GM10266 (cell line): ENCODE measurements around the gene ACSBG1.

Experiments used
- DNase-seq: peaks from one replicate; pipeline ENCODE4 v3.0.0; 2012; ENCODE audit errors: extremely low spot score
- TF ChIP-seq, protein P1 (sequence below): IDR thresholded peaks from 2 replicates; pipeline ENCODE4 v1.5.1; 2012; ENCODE audit warnings: mild to moderate bottlenecking, low read depth; ENCODE audit not compliant: control insufficient read depth, insufficient read depth; ENCODE audit errors: missing control alignments

ACSBG1 gene

DNA sequence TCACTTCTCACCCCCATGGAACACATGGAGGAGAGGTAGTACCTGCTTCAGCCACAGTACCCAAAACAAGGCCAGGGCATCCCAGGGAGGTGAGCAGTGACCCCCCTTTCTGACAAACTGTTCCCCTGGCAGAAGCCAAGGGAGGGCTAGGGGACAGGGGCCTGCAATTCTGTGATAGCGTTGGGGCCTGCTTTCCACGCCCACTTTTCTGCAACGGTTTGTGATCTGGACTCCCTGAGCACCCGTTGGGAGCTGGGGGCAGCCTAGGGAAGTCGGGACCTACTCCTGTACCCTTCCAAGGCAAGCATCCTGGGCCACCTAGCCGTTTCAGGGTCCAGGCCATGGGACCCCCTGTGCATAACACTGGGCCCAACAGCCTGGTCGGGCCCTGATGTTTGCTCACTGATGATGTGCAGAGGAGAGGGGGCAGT, 29.0 kb upstream of the ACSBG1 start:
- TF ChIP-seq, protein P1, sequence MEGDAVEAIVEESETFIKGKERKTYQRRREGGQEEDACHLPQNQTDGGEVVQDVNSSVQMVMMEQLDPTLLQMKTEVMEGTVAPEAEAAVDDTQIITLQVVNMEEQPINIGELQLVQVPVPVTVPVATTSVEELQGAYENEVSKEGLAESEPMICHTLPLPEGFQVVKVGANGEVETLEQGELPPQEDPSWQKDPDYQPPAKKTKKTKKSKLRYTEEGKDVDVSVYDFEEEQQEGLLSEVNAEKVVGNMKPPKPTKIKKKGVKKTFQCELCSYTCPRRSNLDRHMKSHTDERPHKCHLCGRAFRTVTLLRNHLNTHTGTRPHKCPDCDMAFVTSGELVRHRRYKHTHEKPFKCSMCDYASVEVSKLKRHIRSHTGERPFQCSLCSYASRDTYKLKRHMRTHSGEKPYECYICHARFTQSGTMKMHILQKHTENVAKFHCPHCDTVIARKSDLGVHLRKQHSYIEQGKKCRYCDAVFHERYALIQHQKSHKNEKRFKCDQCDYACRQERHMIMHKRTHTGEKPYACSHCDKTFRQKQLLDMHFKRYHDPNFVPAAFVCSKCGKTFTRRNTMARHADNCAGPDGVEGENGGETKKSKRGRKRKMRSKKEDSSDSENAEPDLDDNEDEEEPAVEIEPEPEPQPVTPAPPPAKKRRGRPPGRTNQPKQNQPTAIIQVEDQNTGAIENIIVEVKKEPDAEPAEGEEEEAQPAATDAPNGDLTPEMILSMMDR = no peak
- peak; percentile 46 for DNase-seq

DNA sequence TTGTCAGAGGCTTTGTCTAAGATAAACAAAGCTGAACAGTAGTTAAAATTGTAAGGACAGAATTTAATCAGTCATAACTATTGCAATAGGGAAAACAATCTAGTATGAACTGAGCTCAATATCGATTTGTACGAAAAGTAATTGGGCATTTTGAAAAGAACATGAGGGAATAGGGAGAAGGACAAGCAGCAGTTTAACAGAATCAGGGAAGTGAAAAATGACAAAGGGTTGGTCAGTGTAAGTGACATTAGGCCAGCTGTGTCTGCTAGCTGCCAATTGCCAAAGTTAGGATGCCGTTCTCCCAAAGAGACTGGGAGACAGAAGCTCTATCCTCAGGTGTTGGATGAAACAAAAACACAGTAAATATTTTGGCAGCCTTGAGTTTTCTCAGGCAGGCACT, 26.7 kb upstream of the ACSBG1 start:
- TF ChIP-seq, protein P1 = no peak
- DNase-seq = no peak

DNA sequence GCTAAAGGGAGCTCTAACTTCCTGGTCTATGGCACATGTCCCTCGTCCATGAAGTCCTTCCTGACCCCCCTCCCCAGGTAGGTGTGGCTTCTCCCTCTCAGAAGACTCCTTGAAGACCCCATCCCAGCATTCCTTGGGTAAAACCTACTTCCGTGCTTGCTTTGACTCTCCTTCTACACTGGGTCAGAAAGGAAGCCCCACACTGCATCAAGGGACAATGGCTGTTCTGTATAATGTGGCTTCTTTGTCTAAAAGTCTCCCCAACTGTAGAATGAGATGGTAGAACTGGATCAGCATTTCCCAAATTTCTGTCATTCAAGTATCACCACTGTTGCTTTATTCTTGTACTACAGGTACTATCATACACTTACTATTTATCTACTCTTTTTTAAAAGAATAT, 26.1 kb upstream of the ACSBG1 start:
- TF ChIP-seq, protein P1 = no peak

DNA sequence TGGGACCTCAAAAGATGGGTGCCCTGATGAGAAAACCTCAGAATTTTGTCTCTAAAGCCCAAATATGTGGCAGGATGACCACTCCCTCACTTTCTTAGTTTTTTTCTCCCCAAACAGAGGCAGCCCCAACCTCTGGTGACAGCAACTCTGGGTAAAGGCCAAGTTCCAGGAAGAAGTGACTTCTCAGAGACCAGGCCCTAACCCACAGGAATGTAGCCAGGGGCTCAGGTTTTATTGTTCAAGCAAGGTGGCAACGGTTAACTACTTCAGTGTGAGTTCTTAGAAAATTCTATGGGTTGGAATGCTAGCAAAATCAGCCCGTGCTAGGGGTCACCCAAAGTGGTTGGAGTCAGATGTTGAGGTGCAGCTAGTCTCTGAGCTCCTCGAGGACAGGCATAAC, 24.9 kb upstream of the ACSBG1 start:
- TF ChIP-seq, protein P1 = no peak
- DNase-seq = no peak

More for the DNA sequence above, 26.1 kb upstream of the ACSBG1 start:
- DNase-seq = no peak

DNA sequence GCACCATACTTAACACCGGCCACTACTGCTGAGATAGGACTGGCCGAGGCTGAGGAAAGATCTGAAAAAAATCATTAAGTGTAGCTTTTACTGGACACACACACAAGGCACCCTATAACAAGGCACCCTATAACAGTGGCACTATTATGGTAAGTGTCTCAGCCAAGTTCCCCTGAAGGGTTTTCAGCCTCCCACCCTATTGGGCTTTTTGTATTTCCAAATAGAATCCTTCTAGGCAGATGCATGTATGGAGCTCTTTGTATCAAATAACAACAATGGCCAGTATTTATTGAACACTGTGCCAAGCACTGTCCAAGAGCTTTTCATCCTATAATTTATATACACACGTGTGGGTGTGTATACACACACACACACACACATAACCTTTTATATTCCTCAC, 23.3 kb upstream of the ACSBG1 start:
- TF ChIP-seq, protein P1 = no peak
- no peak for DNase-seq

DNA sequence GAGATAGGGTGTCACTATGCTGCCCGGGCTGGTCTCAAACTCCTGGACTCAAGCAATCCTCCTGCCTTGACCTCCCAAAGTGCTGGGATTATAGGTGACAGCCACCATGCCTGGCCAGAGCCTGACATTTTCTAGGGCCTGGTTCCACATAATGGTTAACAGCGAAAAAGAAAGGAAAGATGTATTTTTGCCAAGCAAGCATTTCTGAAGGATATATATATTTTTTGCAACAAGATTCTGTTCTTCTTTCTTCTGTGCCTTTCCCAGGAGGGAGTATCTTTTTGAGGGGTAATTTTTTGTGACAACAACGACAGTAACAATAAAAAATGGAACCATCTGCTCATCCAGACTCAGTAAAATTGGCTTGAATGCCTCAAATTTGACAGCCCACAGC, 21.7 kb upstream of the ACSBG1 start:
- no peak for DNase-seq
- TF ChIP-seq, protein P1 = no peak

DNA sequence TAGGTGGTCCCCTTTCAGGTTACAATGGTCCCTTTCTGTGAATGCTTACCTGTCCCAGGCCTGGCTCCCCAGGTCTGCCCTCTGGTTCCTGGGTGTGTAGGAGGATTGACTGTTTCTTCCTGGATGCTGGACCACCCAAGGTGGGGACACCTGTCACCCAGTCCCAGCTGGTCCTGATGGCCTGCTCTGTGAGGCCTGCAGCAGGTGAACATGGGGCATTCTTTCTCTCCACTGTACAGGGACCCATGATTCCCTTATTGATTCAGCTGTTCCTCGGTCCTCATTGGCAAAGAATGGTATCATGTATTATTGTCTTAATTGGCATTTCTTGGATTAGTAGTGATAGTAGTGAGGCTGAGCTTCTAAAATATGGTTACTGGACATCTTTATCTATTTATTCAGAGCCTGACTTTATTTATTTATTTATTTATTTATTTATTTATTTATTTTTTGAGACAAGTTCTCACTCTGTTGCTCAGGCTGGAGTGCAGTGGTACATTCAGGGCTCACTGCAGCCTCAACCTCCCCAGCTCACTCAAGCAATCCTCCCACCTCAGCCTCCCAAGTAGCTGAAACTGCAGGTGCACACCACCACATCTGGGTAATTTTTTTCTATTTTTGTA, 21.2 kb upstream of the ACSBG1 start:
- TF ChIP-seq, protein P1 = no peak
- no peak for DNase-seq
